DND-41 (cell line): Measurements from ENCODE around the gene C3orf70.

Experiments used
- ATAC-seq: fragments of 200-7000 bp; cut with Tn5 transposase; 3 replicates; pipeline ENCODE4 v1.9.1; 2021; ENCODE audit warnings: low read depth; ENCODE audit not compliant: insufficient read depth
- DNase-seq: peaks from one replicate; pipeline ENCODE4 v3.0.0-alpha.2; 2020
- H2AFZ ChIP-seq: 2 replicates; pipeline ENCODE4 v1.6.0; 2012; ENCODE audit warnings: low read depth, low read length
- H3K27ac ChIP-seq: 2 replicates; pipeline ENCODE4 v1.5.1; 2012; ENCODE audit warnings: low read length, inconsistent platforms
- H3K27me3 ChIP-seq: fragments of 200-600 bp; sonication (generic); 2 replicates; pipeline ENCODE4 v1.6.0; 2012; ENCODE audit warnings: low read length, mild to moderate bottlenecking, inconsistent platforms; ENCODE audit not compliant: insufficient read depth, poor library complexity
- H3K36me3 ChIP-seq: 2 replicates; pipeline ENCODE4 v1.5.1; 2012; ENCODE audit warnings: low read length, inconsistent platforms; ENCODE audit not compliant: insufficient read depth
- H3K4me1 ChIP-seq: 2 replicates; pipeline ENCODE4 v1.5.1; 2012; ENCODE audit warnings: mild to moderate bottlenecking, low read length; ENCODE audit not compliant: insufficient read depth
- H3K4me2 ChIP-seq: 2 replicates; pipeline ENCODE4 v1.6.0; 2012; ENCODE audit warnings: mild to moderate bottlenecking, moderate library complexity, low read length, inconsistent platforms; ENCODE audit not compliant: insufficient read depth
- H3K4me3 ChIP-seq, 2 experiments: fragments of 200-600 bp in 1 of 2; shearing (Covaris generic) in 1 of 2; 2 replicates each; pipeline ENCODE4 v1.5.1; 2012 to 2016; ENCODE audit warnings: inconsistent platforms in 2 of 2, low read length in 2 of 2, mild to moderate bottlenecking in 2 of 2, low read depth in 1 of 2, moderate library complexity in 1 of 2
- H3K79me2 ChIP-seq: 2 replicates; pipeline ENCODE4 v1.6.0; 2012; ENCODE audit warnings: low read length, inconsistent platforms; ENCODE audit not compliant: insufficient read depth
- H3K9ac ChIP-seq: 2 replicates; pipeline ENCODE4 v1.6.0; 2012; ENCODE audit warnings: low read depth, mild to moderate bottlenecking, inconsistent platforms, low read length, moderate library complexity
- H3K9me3 ChIP-seq: 2 replicates; pipeline ENCODE4 v1.5.1; 2012; ENCODE audit warnings: low read length, moderate library complexity, mild to moderate bottlenecking, inconsistent platforms; ENCODE audit not compliant: insufficient read depth, severe bottlenecking
- H4K20me1 ChIP-seq: 2 replicates; pipeline ENCODE4 v1.6.0; 2012; ENCODE audit warnings: low read length; ENCODE audit not compliant: insufficient read depth
- EZH2 ChIP-seq: IDR thresholded peaks from 3 replicates; pipeline ENCODE4 v1.6.1; 2012; ENCODE audit warnings: borderline replicate concordance, low read depth, mild to moderate bottlenecking, moderate library complexity, low read length, inconsistent platforms; ENCODE audit not compliant: severe bottlenecking
- TF ChIP-seq, protein P1 (sequence below): IDR thresholded peaks from 2 replicates; pipeline ENCODE4 v1.5.1; 2012; ENCODE audit warnings: borderline replicate concordance, low read length, moderate library complexity, mild to moderate bottlenecking; ENCODE audit not compliant: poor library complexity, severe bottlenecking; ENCODE audit errors: extremely low read depth

The C3orf70 gene

DNA sequence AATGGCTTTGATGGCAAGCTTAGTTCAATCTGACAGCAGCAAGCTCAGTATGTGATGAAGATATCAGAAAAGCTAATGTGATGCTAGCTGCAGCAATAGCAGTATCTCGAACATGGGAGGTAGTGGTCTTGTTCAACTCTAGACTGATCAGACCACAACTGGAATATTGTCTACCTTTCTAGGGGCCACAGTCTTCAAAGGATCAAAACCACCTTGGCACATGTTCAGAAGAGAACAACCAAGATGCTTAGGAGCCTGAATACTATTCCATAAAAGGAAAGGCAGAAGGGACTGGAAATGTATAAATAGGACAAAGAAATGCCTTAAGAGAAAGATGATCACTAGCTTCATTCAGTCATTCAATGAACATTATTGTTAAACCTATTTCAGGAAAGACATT is 2.3 kb downstream of the C3orf70 start:
- Histone ChIP-seq H3K4me3 (no peak overlapping the region), H3K4me2 (no peak overlapping the region), H3K27me3 (peaks cover 8% of the 10 kb centered on the region), H2AFZ (no peak overlapping the region), H3K36me3 (no peaks in the 10 kb centered on the region), H3K9me3 (no peaks in the 10 kb centered on the region), H3K4me1 (no peaks in the 10 kb centered on the region), H3K27ac (no peak overlapping the region), H4K20me1 (no peaks in the 10 kb centered on the region), H3K9ac (no peak overlapping the region), H3K79me2 (no peaks in the 10 kb centered on the region)
- DNase-seq (no peak), ATAC-seq (no peak)
- no peak for TF ChIP-seq EZH2
- TF ChIP-seq, protein P1, sequence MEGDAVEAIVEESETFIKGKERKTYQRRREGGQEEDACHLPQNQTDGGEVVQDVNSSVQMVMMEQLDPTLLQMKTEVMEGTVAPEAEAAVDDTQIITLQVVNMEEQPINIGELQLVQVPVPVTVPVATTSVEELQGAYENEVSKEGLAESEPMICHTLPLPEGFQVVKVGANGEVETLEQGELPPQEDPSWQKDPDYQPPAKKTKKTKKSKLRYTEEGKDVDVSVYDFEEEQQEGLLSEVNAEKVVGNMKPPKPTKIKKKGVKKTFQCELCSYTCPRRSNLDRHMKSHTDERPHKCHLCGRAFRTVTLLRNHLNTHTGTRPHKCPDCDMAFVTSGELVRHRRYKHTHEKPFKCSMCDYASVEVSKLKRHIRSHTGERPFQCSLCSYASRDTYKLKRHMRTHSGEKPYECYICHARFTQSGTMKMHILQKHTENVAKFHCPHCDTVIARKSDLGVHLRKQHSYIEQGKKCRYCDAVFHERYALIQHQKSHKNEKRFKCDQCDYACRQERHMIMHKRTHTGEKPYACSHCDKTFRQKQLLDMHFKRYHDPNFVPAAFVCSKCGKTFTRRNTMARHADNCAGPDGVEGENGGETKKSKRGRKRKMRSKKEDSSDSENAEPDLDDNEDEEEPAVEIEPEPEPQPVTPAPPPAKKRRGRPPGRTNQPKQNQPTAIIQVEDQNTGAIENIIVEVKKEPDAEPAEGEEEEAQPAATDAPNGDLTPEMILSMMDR, result no peak

DNA sequence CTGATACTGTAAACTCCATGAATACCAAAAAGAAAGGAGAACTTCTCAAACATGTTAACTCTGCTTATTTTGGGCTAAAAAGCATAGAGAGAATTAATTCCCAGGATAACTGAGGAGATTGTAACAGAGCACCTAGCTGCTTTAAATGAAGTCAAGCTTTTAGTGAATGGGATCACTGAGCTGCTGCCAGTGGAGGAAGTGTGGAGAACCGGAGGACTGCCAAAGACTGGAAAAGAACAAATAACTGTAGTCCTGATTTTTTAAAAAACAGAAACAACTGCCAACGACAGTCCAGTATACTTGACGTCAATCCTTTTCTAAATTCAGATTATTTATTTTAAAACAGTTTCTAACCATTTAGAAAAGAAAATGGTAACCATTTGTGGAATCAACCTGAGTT is 3.3 kb downstream of the C3orf70 start:
- no peak overlapping the region for H3K9ac ChIP-seq
- ATAC-seq (no peak), DNase-seq (no peak)
- H3K4me3 ChIP-seq, result no peak overlapping the region
- H3K27me3 ChIP-seq, result peaks cover 8% of the 10 kb centered on the region
- H3K4me2 ChIP-seq, result no peak overlapping the region
- no peak overlapping the region for H3K27ac ChIP-seq
- H4K20me1 ChIP-seq, result no peaks in the 10 kb centered on the region
- no peaks in the 10 kb centered on the region for H3K36me3 ChIP-seq
- no peaks in the 10 kb centered on the region for H3K79me2 ChIP-seq
- TF ChIP-seq EZH2, result no peak
- TF ChIP-seq, protein P1, result no peak
- no peak overlapping the region for H2AFZ ChIP-seq
- H3K9me3 ChIP-seq, result no peaks in the 10 kb centered on the region
- H3K4me1 ChIP-seq, result no peaks in the 10 kb centered on the region

DNA sequence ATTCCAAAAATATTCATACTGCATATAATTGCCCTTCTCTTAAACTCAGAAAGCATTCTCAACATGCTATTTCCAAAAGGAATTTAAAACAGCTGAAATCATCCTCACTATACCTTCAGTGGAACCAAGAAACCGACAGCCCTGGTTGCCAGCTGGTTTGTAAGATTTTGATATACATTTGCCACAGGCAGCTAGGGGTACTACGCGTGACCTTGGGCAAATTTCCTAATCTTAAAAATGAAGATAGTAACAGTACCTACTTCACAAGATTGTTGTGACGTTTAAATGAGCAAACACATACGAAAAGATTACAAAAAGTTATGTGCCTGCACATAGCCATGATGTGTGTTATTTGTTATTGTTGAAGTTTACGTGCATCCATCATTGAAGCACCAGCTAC is 7.3 kb downstream of the C3orf70 start:
- Histone ChIP-seq H3K79me2 (no peaks in the 10 kb centered on the region), H2AFZ (no peak overlapping the region), H3K9ac (no peak overlapping the region), H3K36me3 (no peaks in the 10 kb centered on the region), H3K4me1 (no peaks in the 10 kb centered on the region), H3K4me2 (no peak overlapping the region), H3K9me3 (no peaks in the 10 kb centered on the region), H4K20me1 (no peaks in the 10 kb centered on the region), H3K4me3 (no peak overlapping the region), H3K27ac (no peak overlapping the region), H3K27me3 (peaks cover 8% of the 10 kb centered on the region)
- TF ChIP-seq EZH2, result no peak
- TF ChIP-seq, protein P1, result no peak
- DNase-seq (no peak), ATAC-seq (no peak)

DNA sequence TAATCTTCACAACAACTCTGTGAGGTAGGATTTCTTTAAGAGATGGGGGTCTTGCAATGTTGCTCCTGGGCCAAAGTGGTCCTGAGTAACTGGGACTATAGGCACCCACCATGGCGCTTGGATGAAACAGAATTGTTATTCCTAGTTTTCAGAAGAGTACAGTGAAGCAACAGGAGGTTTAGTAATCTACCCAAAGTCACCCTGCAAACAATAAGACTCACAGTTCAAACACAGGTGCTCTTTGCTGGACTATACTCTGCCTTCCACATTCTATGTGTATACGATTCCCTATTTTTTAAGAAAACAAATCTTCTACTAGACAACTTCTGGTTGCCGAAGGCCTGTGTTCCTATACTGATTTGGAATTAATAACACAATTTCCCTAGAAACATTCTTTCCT is 8.1 kb downstream of the C3orf70 start:
- DNase-seq (no peak), ATAC-seq (no peak)
- no peak overlapping the region for H3K9ac ChIP-seq
- H4K20me1 ChIP-seq, result no peaks in the 10 kb centered on the region
- no peak overlapping the region for H3K4me2 ChIP-seq
- H3K27ac ChIP-seq, result no peak overlapping the region
- no peaks in the 10 kb centered on the region for H3K4me1 ChIP-seq
- peaks cover 8% of the 10 kb centered on the region for H3K27me3 ChIP-seq
- no peaks in the 10 kb centered on the region for H3K9me3 ChIP-seq
- no peak overlapping the region for H2AFZ ChIP-seq
- no peaks in the 10 kb centered on the region for H3K79me2 ChIP-seq
- TF ChIP-seq, protein P1, result no peak
- TF ChIP-seq EZH2, result no peak
- no peaks in the 10 kb centered on the region for H3K36me3 ChIP-seq
- no peak overlapping the region for H3K4me3 ChIP-seq
